Iris pigment epithelial cell (primary cell): Measurements from ENCODE around the gene POLR2F.

Experiments
- DNase-seq: peaks from one replicate; pipeline ENCODE4 v3.0.0-alpha.2; 2011; ENCODE audit warnings: low read depth

The POLR2F gene

DNA sequence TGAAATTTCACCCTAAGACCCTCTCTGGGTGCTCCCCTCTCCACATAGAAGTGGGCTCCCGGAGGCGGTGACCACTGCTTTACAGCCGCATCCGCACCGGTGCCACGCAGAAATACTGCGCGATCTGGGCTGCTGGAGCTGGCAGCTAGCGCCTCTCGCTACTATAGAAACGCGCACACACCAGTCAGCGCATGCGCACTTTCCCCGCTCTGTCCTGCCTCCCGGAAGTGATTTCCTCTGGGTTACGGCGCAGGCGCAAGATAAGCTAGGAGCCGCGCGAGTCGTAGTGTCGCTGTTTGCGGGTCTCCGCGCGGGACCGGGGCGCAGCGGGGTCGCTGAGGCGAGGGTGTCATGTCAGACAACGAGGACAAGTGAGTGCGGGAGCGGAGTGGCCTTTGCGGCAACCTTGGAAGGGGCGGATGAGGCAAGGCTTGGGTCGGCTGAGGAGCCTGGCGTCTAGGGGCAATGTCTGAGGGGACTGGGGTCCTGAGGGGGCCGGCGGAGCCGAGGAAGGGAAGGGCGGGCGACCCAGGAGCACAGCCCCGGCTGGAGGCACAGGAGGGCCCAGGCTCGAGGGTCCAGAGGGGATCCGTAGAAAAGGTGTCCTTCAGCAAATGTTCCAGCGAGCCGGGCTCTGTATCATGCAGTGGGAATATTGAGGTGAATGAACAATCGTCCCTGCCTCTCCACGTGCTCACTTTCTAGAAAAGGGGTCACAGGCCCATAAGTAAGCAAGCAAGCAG, at the start of gene POLR2F, which contains the start of gene C22orf23:
Gene POLR2F (plus strand): TSS at position 263 of the 743 bp plus-strand sequence. CDS start 89 bp downstream, at position 352.
Gene C22orf23 (minus strand): TSS at position 165 of the 743 bp plus-strand sequence. CDS start 452 bp downstream, outside the sequence.
- DNase-seq = peak; percentile 91

GRCh38 chr22:37904572-37905533, 48.6 kb upstream of the POLR2F start:
- DNase-seq = peak; percentile 98

DNA sequence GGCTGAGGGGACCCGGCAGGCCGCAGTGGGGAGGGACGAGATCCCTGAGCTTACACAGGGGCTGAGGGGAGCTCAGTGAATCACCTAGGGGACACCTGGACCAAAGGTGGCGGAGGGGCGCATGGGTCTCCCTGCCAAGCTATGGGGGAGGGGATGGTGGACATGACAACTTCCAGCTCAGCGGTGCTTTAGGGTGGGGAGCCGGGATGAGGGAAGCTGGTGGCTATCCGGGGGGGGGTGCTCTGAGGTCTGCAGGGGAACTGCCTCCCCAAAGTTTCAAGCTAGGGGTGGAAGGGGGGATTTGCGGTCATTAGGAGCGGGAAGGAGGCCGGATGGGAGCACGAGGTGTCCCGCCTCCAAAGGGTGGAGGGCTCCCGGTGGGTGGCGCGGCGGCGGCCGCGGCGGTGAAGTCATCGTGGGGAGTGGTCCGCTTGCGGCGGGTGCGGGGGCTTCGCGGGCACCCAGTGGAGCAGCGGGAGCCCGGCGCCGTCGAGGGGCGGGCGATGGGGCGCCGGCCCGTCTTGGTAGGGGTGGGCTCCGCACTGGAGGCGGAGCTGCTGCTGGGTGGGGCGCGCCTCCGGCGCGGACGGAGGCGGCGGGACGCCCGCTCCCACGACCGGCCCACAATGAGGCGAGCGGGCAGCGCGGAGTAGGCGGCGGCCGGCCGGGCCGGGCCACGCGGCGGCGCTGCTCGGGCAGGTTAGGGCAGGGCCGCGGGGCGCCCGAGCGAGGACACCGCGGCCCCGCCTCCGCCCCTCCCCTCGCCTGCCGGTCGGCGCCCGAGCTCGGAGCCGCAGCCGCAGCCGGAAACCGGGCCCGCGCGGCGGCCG, 47.8 kb upstream of the POLR2F start, which contains the start of gene MICALL1:
Gene MICALL1 (plus strand): TSS at position 764 of the 830 bp plus-strand sequence. CDS start 126 bp downstream, outside the sequence.
- peak; percentile 75 for DNase-seq

DNA sequence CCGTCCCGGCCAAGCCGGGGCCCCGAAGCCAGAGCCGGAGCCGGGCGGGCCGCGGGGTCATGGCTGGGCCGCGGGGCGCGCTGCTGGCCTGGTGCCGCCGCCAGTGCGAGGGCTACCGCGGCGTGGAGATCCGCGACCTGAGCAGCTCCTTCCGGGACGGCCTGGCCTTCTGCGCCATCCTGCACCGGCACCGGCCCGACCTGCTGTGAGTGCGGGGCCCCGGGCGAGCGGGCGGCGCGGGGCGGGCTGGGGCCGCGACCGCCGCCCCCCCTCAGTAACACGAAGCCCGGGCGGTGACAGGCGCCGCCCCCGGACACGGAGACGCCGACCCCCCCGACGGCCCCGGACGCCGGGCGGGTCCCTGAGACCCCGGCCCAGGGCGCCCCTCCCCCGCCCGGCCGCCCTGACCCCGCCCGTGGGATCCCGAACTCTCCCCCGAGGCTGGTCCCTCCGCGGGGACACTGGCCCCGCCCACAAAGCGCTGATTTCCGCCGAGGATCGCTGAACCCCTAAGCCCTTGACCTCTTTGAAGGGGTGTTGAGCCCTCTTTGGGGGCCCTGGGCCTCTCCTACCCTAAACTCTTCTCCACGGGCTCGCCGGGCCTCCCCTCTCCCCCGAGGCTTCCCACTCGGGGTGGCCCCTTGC, 47.0 kb upstream of the POLR2F start:
- no peak for DNase-seq

GRCh38 chr22:37907036-37907954, 46.2 kb upstream of the POLR2F start:
- DNase-seq = peak; percentile 53

GRCh38 chr22:37909766-37910165, 43.7 kb upstream of the POLR2F start:
- DNase-seq = no peak

DNA sequence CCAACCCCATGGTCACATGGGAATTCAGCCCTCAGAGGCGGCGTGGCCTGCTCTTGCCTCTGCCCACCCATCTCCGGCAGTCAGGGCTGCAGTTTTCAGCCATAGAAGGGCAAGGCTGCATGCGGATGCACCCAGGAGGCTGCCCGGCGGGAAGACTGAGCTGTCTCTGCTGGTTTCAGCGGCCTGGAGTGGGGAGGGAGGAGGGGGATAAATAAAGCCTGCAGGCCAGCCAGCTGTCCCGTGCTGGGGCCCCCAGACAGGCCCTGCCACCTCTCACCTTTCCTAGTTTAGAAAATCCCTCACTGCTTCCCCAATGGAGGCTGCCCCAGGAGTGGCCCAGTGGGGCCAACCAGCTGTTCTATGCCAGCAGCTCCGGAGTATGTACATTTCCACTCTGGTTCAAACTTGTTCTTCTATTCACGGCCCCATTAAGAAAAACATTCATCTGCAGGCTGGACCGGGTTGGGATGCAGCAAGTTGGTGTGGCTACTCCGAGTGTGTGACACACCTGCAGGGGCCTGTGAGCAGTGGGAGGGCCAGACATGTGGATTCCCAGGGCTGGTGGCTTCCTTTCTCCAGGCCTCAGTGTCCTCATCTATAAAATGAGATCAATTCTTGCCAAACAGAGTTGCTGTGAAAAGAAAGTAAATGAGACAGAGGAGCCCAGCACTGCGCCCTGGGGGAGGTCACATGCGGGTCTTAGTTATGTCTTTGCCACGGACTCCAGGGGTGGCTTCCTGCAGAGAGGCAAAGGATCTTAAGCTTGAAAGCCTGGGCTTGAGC, 42.4 kb upstream of the POLR2F start:
- no peak for DNase-seq

GRCh38 chr22:37911697-37912096, 41.8 kb upstream of the POLR2F start:
- DNase-seq = no peak

GRCh38 chr22:37912171-37912570, 41.3 kb upstream of the POLR2F start:
- no peak for DNase-seq

DNA sequence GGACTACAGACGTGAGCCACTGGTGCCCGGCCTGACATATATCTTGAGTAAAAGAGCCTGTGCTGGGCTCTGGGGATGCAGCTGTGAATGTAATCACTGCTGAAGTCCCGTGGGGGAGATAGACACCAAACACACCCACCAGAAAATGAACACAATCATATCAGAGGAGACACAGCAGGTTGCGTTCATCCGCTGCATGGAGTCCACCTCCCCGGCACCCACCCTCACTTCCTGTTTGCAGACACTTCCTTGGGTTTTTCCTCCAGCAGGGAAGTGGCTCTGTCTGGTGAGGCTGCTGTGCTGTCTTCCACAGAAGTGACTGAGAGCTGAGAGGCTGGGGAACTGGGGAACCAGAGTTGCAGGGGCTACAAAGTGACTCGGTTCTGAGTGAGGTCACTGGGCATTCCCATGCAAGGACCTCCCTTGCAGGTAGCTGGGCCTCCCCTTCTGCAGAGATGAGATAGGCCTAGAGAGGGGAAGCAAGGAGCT, 40.2 kb upstream of the POLR2F start:
- no peak for DNase-seq

DNA sequence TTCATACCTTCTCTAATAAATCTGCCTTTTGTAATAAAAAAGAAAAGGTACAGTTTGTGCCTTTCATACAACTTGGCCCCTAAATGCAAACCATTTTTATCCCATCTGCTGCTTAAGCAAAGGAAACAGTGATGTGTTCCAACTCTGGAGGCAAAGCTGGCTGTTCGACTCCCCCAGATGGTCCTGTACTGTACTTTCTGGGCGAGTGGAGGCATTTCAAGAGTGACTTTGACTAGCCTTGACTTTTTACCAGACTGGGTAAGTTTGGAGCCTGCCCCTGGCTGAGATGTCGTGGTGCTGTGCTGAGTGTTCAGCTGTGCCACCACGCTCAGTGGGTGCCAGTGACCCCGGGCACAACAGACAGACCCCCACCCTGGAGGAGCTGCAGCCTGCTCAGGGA, 37.2 kb upstream of the POLR2F start:
- no peak for DNase-seq

DNA sequence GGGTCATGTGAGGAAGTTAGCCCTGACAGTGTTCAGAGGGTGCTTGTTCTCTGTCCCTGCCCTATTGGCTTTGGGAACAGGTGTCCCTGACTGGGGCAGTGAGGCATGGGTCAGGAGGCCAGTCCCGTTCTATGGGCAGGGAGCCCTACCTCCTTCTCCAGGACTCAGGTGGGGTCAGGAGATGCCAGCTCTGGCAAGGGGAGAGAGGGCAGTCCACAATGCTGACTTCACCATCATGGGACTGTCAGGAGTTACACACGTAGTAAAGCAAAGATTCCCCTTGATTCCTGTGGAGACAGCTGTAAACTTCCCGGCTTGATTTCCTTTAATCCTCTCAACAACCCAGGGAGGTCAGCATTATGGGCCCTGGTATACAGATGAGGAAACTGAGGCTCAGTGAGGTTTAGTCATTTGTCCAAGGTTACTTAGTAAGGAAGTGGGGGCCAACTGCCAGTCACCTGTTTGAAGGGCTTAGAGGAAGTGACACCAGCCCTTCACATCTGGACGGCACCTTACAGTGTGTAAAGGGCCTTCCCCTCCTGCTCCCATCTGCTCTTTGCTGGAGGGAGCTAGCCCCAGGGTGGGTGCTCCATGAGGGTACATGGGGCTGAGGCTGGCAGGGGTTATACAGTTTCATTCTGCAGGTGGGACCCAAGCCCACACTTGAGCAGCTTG, 35.5 kb upstream of the POLR2F start:
- DNase-seq = no peak

GRCh38 chr22:37918580-37919270, 34.8 kb upstream of the POLR2F start:
- no peak for DNase-seq

GRCh38 chr22:37920126-37920525, 33.4 kb upstream of the POLR2F start:
- no peak for DNase-seq

DNA sequence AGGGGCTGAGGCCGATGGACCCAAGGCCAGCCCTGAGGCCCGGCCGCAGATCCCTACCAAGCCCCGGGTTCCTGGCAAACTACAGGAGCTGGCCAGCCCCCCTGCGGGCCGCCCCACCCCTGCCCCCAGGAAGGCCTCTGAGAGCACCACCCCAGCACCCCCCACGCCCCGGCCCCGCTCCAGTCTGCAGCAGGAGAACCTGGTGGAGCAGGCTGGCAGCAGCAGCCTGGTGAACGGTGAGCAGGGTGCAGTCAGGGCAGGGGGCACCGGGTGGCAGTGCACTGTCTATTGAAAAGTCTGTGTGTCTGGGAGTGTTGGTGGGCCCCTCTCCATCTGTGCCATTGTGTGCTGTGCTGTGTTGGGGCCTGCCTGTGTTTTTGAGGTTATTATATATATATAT, 31.3 kb upstream of the POLR2F start:
- no peak for DNase-seq

DNA sequence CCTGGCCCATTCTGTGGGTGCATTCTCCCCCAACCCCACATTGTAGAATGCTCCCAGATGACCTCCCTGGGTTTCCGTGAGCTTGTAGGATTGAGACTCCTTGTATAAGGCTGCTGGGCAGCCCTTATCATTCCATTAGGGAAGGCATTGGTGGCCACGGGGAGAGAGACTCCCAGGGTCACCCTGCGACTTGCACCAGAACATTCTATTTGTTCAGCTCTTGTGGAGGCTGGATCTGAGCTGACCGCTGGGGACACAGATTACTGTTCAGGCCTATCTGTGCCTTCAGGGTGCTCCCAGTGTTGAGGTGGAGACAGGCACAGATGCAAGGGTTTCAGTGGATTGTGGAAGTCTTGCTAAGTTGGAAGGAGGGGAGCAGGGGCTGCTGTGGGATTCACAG, 29.6 kb upstream of the POLR2F start:
- DNase-seq = no peak

DNA sequence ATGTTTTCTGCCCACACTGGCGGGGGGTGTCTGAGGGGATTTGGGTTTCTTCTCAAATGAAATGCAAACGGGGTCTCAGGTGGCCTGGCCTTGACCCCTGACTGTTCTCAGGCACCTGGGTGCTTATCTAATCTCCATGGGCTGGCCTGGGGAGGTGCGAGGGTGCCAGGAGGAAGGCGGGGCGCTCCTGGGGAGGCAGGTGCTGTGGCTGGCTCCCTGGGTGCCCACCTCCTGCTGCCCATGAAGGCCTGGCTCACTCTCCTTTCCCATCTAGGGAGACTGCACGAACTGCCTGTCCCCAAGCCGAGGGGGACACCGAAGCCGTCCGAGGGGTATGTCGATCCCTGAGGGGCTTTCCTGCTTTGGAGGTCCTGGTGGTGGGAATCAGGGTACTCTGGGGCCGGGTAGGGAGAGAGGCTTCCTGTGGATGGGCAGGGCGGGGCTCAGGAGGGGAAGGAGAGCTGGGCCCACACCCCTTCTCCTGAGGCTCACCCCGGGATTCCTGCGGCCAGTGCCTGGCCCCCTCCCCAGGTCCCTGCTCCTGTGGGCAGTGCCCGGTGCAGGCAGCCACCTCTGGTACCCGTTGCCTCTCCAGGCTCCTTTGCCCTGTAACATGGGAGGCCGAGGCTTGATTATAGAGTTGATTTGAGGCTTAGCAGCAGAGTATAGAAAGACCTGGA, 29.0 kb upstream of the POLR2F start:
- no peak for DNase-seq
